ENCODE measurements around the gene ZDHHC6. TPM values are rescaled to one million over a fixed set of nuclear protein-coding genes. Genes with fewer than 3 reads are reported as not detected.

Gene ZDHHC6
- total RNA-seq, 3 donors from 2014 or later (not counting 1 experiment from before 2014, with no cell fraction given), result 29.1 to 36.1 (median 30.2) TPM

GRCh38 chr10:112460366-112460765 is 13.7 kb upstream of the ZDHHC6 start:
- Mint-ChIP-seq H3K4me1 (peaks cover 20 to 26% of the 10 kb centered on the region in 2 donors), H3K27me3 (ENCODE audit: low read depth in 2 of 2) (no peaks in the 10 kb centered on the region), H3K4me3 (no peak overlapping the region), H3K36me3 (peaks cover 6% of the 10 kb centered on the region), H3K27ac (no peak overlapping the region), H3K9me3 (no peaks in the 10 kb centered on the region)
- no peak for TF ChIP-seq CTCF (IDR thresholded peaks at IDR 0.05)
- H3K4me1 ChIP-seq (ENCODE audit: control insufficient read depth, insufficient read depth, low read length), result no peaks in the 10 kb centered on the region
- peaks cover 17% of the 10 kb centered on the region for H3K36me3 ChIP-seq (ENCODE audit: control insufficient read depth, insufficient read depth, low read length)
- intact Hi-C loops (cut with micrococcal nuclease), result no loop called here
- no peak overlapping the region for H3K4me3 ChIP-seq (ENCODE audit: low read length)
- DNase-seq, result no peak
- H3K9me3 ChIP-seq (ENCODE audit: control insufficient read depth, insufficient read depth, low read length), result no peaks in the 10 kb centered on the region
- 100% methylated on average over 2 of the region's 2 CpGs for WGBS (ENCODE audit: insufficient coverage)
- no peak overlapping the region for H3K27ac ChIP-seq (ENCODE audit: low read length)
- no peak for ATAC-seq
- no peaks in the 10 kb centered on the region for H3K27me3 ChIP-seq (ENCODE audit: control insufficient read depth, insufficient read depth, low read length)

- peaks cover 5% of the 10 kb centered on the region for H3K36me3 ChIP-seq (ENCODE audit: control insufficient read depth, insufficient read depth, low read length)
- H3K27ac Mint-ChIP-seq, result no peak overlapping the region
- H3K27ac ChIP-seq (ENCODE audit: low read length), result no peak overlapping the region
- WGBS (ENCODE audit: insufficient coverage), result 94% methylated on average over 2 of the region's 2 CpGs
- no peaks in the 10 kb centered on the region for H3K36me3 Mint-ChIP-seq
- no peaks in the 10 kb centered on the region for H3K27me3 Mint-ChIP-seq (ENCODE audit: low read depth in 2 of 2)
- peaks cover 26 to 29% of the 10 kb centered on the region in 2 donors for H3K4me1 Mint-ChIP-seq
- H3K4me1 ChIP-seq (ENCODE audit: control insufficient read depth, insufficient read depth, low read length), result no peaks in the 10 kb centered on the region
- H3K9me3 Mint-ChIP-seq, result no peaks in the 10 kb centered on the region
- DNase-seq (peak in 1 of 2 donors; percentile 10), ATAC-seq (no peak)
- TF ChIP-seq CTCF (IDR thresholded peaks at IDR 0.05), result no peak
- H3K27me3 ChIP-seq (ENCODE audit: control insufficient read depth, insufficient read depth, low read length), result no peaks in the 10 kb centered on the region
- no peaks in the 10 kb centered on the region for H3K9me3 ChIP-seq (ENCODE audit: control insufficient read depth, insufficient read depth, low read length)
- no peak overlapping the region for H3K4me3 ChIP-seq (ENCODE audit: low read length)
- intact Hi-C loops (cut with micrococcal nuclease), result no loop called here
- H3K4me3 Mint-ChIP-seq, result no peak overlapping the region
These were observed 9.8 kb upstream of the ZDHHC6 start for GRCh38 chr10:112456533-112456932.

GRCh38 chr10:112454910-112455779 is 8.4 kb upstream of the ZDHHC6 start:
- Mint-ChIP-seq H3K4me1 (peaks cover 34 to 39% of the 10 kb centered on the region in 2 donors), H3K27ac (no peak overlapping the region), H3K9me3 (no peaks in the 10 kb centered on the region), H3K4me3 (no peak overlapping the region), H3K36me3 (no peaks in the 10 kb centered on the region), H3K27me3 (ENCODE audit: low read depth in 2 of 2) (no peaks in the 10 kb centered on the region)
- ATAC-seq (no peak), DNase-seq (no peak)
- 95% methylated on average over 1 of the region's 3 CpGs for WGBS (ENCODE audit: insufficient coverage)
- H3K36me3 ChIP-seq (ENCODE audit: control insufficient read depth, insufficient read depth, low read length), result peaks cover 3% of the 10 kb centered on the region
- no peak overlapping the region for H3K27ac ChIP-seq (ENCODE audit: low read length)
- H3K4me3 ChIP-seq (ENCODE audit: low read length), result no peak overlapping the region
- no peaks in the 10 kb centered on the region for H3K4me1 ChIP-seq (ENCODE audit: control insufficient read depth, insufficient read depth, low read length)
- no peaks in the 10 kb centered on the region for H3K27me3 ChIP-seq (ENCODE audit: control insufficient read depth, insufficient read depth, low read length)
- intact Hi-C loops (cut with micrococcal nuclease), result no loop called here
- TF ChIP-seq CTCF (IDR thresholded peaks at IDR 0.05), result no peak
- H3K9me3 ChIP-seq (ENCODE audit: control insufficient read depth, insufficient read depth, low read length), result no peaks in the 10 kb centered on the region

Measured in natural killer cell (primary cell).